SK-N-SH (cell line): ENCODE measurements around the gene OTUB1. TPM values are rescaled to one million over a fixed set of nuclear protein-coding genes. Genes with fewer than 3 reads are reported as not detected.

Experiments used
- CTCF ChIA-PET: fragments of 300-600, 350-600 bp; formaldehyde crosslinking; extraction: SDS; loops from one replicate; lab custom pipeline; 2021; lab: Yijun Ruan, JAX
- POLR2A ChIA-PET: fragments of 350-600 bp; sonication (Branson Sonifier 250); formaldehyde crosslinking; extraction: SDS; loops from one replicate; lab custom pipeline; 2020; ENCODE audit warnings: antibody characterized with exemption, inconsistent platforms; lab: Yijun Ruan, JAX
- DNase-seq: peaks from one replicate; pipeline ENCODE4 v3.0.0; 2012
- H2AFZ ChIP-seq: fragments of 200-600 bp; sonication (generic); 2 replicates; pipeline ENCODE4 v1.8.1; 2016; ENCODE audit warnings: antibody characterized with exemption, mild to moderate bottlenecking, low read depth
- H3F3A ChIP-seq: fragments of 200-600 bp; sonication (generic); replicated peaks from 2 replicates; pipeline ENCODE3; 2016; ENCODE audit warnings: antibody characterized with exemption, mild to moderate bottlenecking; ENCODE audit not compliant: insufficient read depth
- H3K27ac ChIP-seq, 2 experiments: fragments of 200-500 bp in 1 of 2; fragments of 200-600 bp in 1 of 2; sonication (Bioruptor generic) in 1 of 2; sonication (generic), shearing (Covaris generic) in 1 of 2; 2 replicates each; pipeline versions ENCODE4 v1.5.1 to v1.6.1; 2014 to 2016; ENCODE audit warnings: low read depth in 2 of 2, inconsistent platforms in 1 of 2, low read length in 1 of 2, mild to moderate bottlenecking in 1 of 2, mixed read lengths in 1 of 2
- H3K27me3 ChIP-seq: fragments of 200-600 bp; sonication (generic), shearing (Covaris generic); 2 replicates; pipeline ENCODE4 v1.6.1; 2016; ENCODE audit warnings: mixed run types; ENCODE audit not compliant: insufficient read depth
- H3K36me3 ChIP-seq, 2 experiments: fragments of 200-500 bp in 1 of 2; fragments of 200-600 bp in 1 of 2; sonication (Bioruptor generic) in 1 of 2; sonication (generic) in 1 of 2; replicated peaks in 1 of 2; 2 replicates each; pipeline versions ENCODE3 to v1.5.1; 2014 to 2016; ENCODE audit warnings: low read length in 1 of 2, mild to moderate bottlenecking in 1 of 2; ENCODE audit not compliant: insufficient read depth in 2 of 2, control insufficient read depth in 1 of 2
- H3K4me1 ChIP-seq, 2 experiments: fragments of 200-500 bp in 1 of 2; fragments of 200-600 bp in 1 of 2; sonication (Bioruptor generic) in 1 of 2; sonication (generic), shearing (Covaris generic) in 1 of 2; 2 replicates each; pipeline versions ENCODE4 v1.5.1 to v1.6.1; 2014 to 2016; ENCODE audit warnings: low read depth in 1 of 2, low read length in 1 of 2, mixed run types in 1 of 2; ENCODE audit not compliant: insufficient read depth in 2 of 2, control insufficient read depth in 1 of 2
- H3K4me2 ChIP-seq: fragments of 200-600 bp; sonication (generic), shearing (Covaris generic); 2 replicates; pipeline ENCODE4 v1.6.1; 2017; ENCODE audit warnings: mixed run types
- H3K4me3 ChIP-seq, 2 experiments: fragments of 200-500 bp in 1 of 2; fragments of 200-600 bp in 1 of 2; sonication (Bioruptor generic) in 1 of 2; sonication (generic), shearing (Covaris generic) in 1 of 2; 2 replicates each; pipeline versions ENCODE4 v1.5.1 to v1.8.1; 2014 to 2016; ENCODE audit warnings: low read depth in 2 of 2, inconsistent platforms in 1 of 2, low read length in 1 of 2, mild to moderate bottlenecking in 1 of 2, mixed read lengths in 1 of 2, moderate library complexity in 1 of 2
- H3K79me2 ChIP-seq: fragments of 200-600 bp; sonication (generic); 2 replicates; pipeline ENCODE4 v1.8.1; 2017; ENCODE audit warnings: mild to moderate bottlenecking; ENCODE audit not compliant: insufficient read depth
- H3K9ac ChIP-seq: fragments of 200-600 bp; sonication (generic); 2 replicates; pipeline ENCODE4 v1.6.1; 2017; ENCODE audit warnings: mixed run types
- H3K9me2 ChIP-seq: fragments of 200-600 bp; sonication (generic); 2 replicates; pipeline ENCODE4 v1.6.1; 2017; ENCODE audit warnings: mixed run types
- H3K9me3 ChIP-seq: fragments of 200-600 bp; sonication (generic); 2 replicates; pipeline ENCODE4 v1.6.1; 2017; ENCODE audit warnings: mixed run types, mild to moderate bottlenecking, moderate library complexity
- H4K20me1 ChIP-seq: fragments of 200-600 bp; sonication (generic); 2 replicates; pipeline ENCODE4 v1.6.1; 2017; ENCODE audit warnings: mild to moderate bottlenecking, mixed run types; ENCODE audit not compliant: insufficient read depth
- CHD2 ChIP-seq: fragments of 150-350 bp; IDR thresholded peaks from 2 replicates; pipeline ENCODE4 v1.6.1; 2018; ENCODE audit warnings: low read length; ENCODE audit not compliant: partially characterized antibody
- CTCF ChIP-seq: fragments of 200-600 bp; sonication (generic); IDR thresholded peaks from 2 replicates; pipeline ENCODE4 v1.6.1; 2017; ENCODE audit warnings: antibody characterized with exemption, mild to moderate bottlenecking, moderate library complexity
- ELF1 ChIP-seq: IDR thresholded peaks from 2 replicates; pipeline ENCODE4 v1.4.0; 2012
- EP300 ChIP-seq, 2 experiments: IDR thresholded peaks; 2 replicates each; pipeline versions ENCODE4 v1.4.0 to v1.6.1; 2012; ENCODE audit warnings: borderline replicate concordance in 1 of 2, low read depth in 1 of 2, low read length in 1 of 2
- EZH2phosphoT487 ChIP-seq: fragments of 200-600 bp; sonication (generic); IDR thresholded peaks from 2 replicates; pipeline ENCODE4 v1.6.1; 2017; ENCODE audit warnings: low read depth, mixed run types, mild to moderate bottlenecking, antibody characterized with exemption, moderate library complexity, borderline replicate concordance
- FOSL2 ChIP-seq: IDR thresholded peaks from 2 replicates; pipeline ENCODE4 v1.4.0; 2012; ENCODE audit warnings: low read depth, mild to moderate bottlenecking, moderate library complexity, borderline replicate concordance
- FOXJ3 ChIP-seq: sonication (generic); formaldehyde crosslinking; IDR thresholded peaks from 2 replicates; pipeline ENCODE4 v1.5.1; 2020; ENCODE audit warnings: mild to moderate bottlenecking, missing genetic modification reagents
- GABPA ChIP-seq: IDR thresholded peaks from 2 replicates; pipeline ENCODE4 v1.4.0; 2012; ENCODE audit warnings: low read depth, mild to moderate bottlenecking
- MAX ChIP-seq: IDR thresholded peaks from 2 replicates; pipeline ENCODE4 v1.4.0; 2012; ENCODE audit warnings: low read depth
- MEF2A ChIP-seq: IDR thresholded peaks from 2 replicates; pipeline ENCODE4 v1.4.0; 2012; ENCODE audit warnings: low read depth, borderline replicate concordance
- MXI1 ChIP-seq: IDR thresholded peaks from 2 replicates; pipeline ENCODE4 v1.6.1; 2012; ENCODE audit warnings: mild to moderate bottlenecking, low read depth, low read length, improper control_type of control experiment
- NRF1 ChIP-seq: IDR thresholded peaks from 2 replicates; pipeline ENCODE4 v1.6.1; 2012; ENCODE audit warnings: low read depth, mild to moderate bottlenecking, low read length
- PBX3 ChIP-seq: IDR thresholded peaks from 2 replicates; pipeline ENCODE4; 2012
- RAD21 ChIP-seq: IDR thresholded peaks from 2 replicates; pipeline ENCODE4 v1.6.1; 2012; ENCODE audit warnings: mild to moderate bottlenecking, low read length
- RFX5 ChIP-seq: IDR thresholded peaks from 2 replicates; pipeline ENCODE4 v1.6.1; 2012; ENCODE audit warnings: mild to moderate bottlenecking, improper control_type of control experiment, low read length
- SMC3 ChIP-seq: IDR thresholded peaks from 2 replicates; pipeline ENCODE4 v1.6.1; 2012; ENCODE audit warnings: low read depth, low read length, improper control_type of control experiment
- USF2 ChIP-seq: fragments of 150-350 bp; IDR thresholded peaks from 2 replicates; pipeline ENCODE4 v1.6.1; 2017; ENCODE audit warnings: antibody characterized with exemption, low read length, low read depth, borderline replicate concordance
- YY1 ChIP-seq: IDR thresholded peaks from 2 replicates; pipeline ENCODE4 v1.4.0; 2012; ENCODE audit warnings: low read depth, mild to moderate bottlenecking
- ZBTB33 ChIP-seq: IDR thresholded peaks from 2 replicates; pipeline ENCODE4 v1.4.0; 2012; ENCODE audit warnings: low read depth, borderline replicate concordance
- WGBS: methylation state at CpG from one replicate; pipeline ENCODE4 v1.1.6; 2017; ENCODE audit warnings: low lambda C conversion rate; 5-methylcytosine and 5-hydroxymethylcytosine counted together
- polyA plus RNA-seq, 3 experiments: library from polyadenylated mRNA; depleted of rRNA; stranded (reverse); fragments of >200 nt; gene quantifications; 2 replicates each; pipeline ENCODE4 v1.2.3, GENCODE V29; 2012

The OTUB1 gene
- polyA plus RNA-seq, 1 of the 3 experiments (the other 2 are of a cell fraction) = 183 TPM

GRCh38 chr11:64040684-64041322, 54.6 kb downstream of the OTUB1 start:
- Histone ChIP-seq H3K9ac (no peak overlapping the region), H2AFZ (no peak overlapping the region), H3K9me2 (no peaks in the 10 kb centered on the region), H3K27me3 (no peaks in the 10 kb centered on the region), H3K36me3 (no peaks in the 10 kb centered on the region), H3K27ac (peak overlapping the region in 1 of 2 experiments; percentile 70; a peak in 2 of 4 replicates), H3K79me2 (no peaks in the 10 kb centered on the region), H3K4me1 (peaks cover 0 to 75% of the 10 kb centered on the region in 2 experiments; a peak in 1 of 4 replicates), H4K20me1 (0 out of 2 replicates have a peak, but pooled peaks cover 3% of the 10 kb centered on the region), H3K9me3 (no peaks in the 10 kb centered on the region), H3F3A (no peaks in the 10 kb centered on the region), H3K4me3 (no peak overlapping the region), H3K4me2 (no peak overlapping the region)
- ChIA-PET CTCF (interaction anchor here (0.6 to 11.1 kb wide), 26 partner anchors 9 to 272 kb away, joined by 3 to 207 read pairs (median 4); partner anchors contain the start of gene ZFTA), POLR2A (interaction anchor here (0.5 to 1.8 kb wide), 6 partner anchors 18 to 108 kb away, joined by 3 to 7 read pairs (median 3); partner anchors contain the start of gene COX8A)
- WGBS = 82% methylated on average over 14 of the region's 20 CpGs
- peak; percentile 81 for DNase-seq
- no peak for TF ChIP-seq ELF1
- TF ChIP-seq USF2 = no peak
- TF ChIP-seq SMC3 = peak; percentile 74
- no peak for TF ChIP-seq ZBTB33
- TF ChIP-seq EZH2phosphoT487 = no peak
- no peak for TF ChIP-seq PBX3
- no peak for TF ChIP-seq GABPA
- TF ChIP-seq MAX = no peak
- TF ChIP-seq CHD2 = no peak
- TF ChIP-seq EP300 (IDR thresholded peaks at IDR 0.05; ENCODE audit: borderline replicate concordance in 1 of 2, low read depth in 1 of 2, low read length in 1 of 2) = no peak
- no peak for TF ChIP-seq NRF1
- TF ChIP-seq RFX5 = no peak
- TF ChIP-seq RAD21 = peak; percentile 81
- TF ChIP-seq YY1 = no peak
- no peak for TF ChIP-seq FOSL2
- TF ChIP-seq MXI1 = no peak
- TF ChIP-seq CTCF = peak; percentile 49
- no peak for TF ChIP-seq FOXJ3
- TF ChIP-seq MEF2A = no peak
